Fibroblast of lung (primary cell): Measurements from ENCODE around the gene JDP2.

Experiments
- CTCF ChIP-seq, 2 donors: IDR thresholded peaks in 1 of 2; conservative IDR thresholded peaks in 1 of 2; 1 replicate in 1 of 2; 2 replicates in 1 of 2; pipeline ENCODE4 v1.5.1; 2011 to 2012; ENCODE audit warnings: low read length in 2 of 2, control low read depth in 1 of 2, inconsistent platforms in 1 of 2, low read depth in 1 of 2, mild to moderate bottlenecking in 1 of 2
- EZH2 ChIP-seq: IDR thresholded peaks from 2 replicates; pipeline ENCODE4 v1.5.1; 2012; ENCODE audit warnings: low read length, control low read depth, mild to moderate bottlenecking; ENCODE audit errors: missing control alignments

DNA sequence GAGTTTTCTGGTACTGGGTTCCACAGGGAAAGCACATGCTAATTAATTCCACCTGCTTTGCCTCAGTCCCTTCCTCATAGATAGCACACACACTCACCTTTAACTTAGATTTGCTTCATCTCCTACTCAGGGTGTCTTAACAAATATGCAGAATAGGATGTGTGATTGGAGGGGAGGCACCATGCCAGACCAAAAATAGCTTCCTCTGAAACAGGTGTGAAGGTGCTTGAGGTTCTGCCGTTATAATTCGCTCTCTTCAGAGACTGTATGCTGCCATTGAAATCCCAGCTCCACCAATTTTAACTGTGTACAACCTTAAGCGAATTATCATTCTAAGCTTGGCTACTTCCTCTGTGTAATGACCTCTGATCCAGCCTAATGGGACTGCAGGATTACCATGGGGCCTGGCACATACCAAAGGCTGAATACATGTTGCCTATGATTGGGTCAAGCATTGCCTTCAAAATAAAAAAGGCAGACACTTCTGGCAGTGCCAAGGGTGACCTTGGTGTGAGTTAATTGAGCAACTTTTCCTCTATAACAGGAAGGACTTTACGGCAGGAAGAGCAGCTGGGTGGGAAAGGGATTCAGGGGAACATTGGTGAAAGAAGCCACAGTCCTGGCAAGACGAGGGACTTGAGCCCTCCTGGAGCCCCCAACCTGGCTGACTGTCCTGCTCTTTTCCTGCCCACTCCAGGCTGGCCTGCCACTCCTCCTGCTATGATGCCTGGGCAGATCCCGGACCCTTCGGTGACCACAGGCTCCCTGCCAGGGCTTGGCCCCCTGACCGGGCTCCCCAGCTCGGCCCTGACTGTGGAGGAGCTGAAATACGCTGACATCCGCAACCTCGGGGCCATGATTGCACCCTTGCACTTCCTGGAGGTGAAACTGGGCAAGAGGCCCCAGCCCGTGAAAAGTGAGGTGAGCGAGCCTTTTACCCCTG is 9.7 kb downstream of the JDP2 start:
- TF ChIP-seq CTCF (conservative IDR thresholded peaks at IDR 0.05 in 1 of 2, IDR thresholded peaks at IDR 0.05 in 1 of 2; ENCODE audit: low read depth in 1 of 2, low read length in 2 of 2), result no peak
- TF ChIP-seq EZH2, result no peak
